ENCODE results near the gene MVB12B. TPM values are rescaled to one million over a fixed set of nuclear protein-coding genes. Genes with fewer than 3 reads are reported as not detected.

MVB12B gene
- total and polyA plus RNA-seq, 2 of the 13 experiments (the other 11 are each of a cell fraction or from before 2014, with no cell fraction given) = 12.1 to 30.1 TPM

DNA sequence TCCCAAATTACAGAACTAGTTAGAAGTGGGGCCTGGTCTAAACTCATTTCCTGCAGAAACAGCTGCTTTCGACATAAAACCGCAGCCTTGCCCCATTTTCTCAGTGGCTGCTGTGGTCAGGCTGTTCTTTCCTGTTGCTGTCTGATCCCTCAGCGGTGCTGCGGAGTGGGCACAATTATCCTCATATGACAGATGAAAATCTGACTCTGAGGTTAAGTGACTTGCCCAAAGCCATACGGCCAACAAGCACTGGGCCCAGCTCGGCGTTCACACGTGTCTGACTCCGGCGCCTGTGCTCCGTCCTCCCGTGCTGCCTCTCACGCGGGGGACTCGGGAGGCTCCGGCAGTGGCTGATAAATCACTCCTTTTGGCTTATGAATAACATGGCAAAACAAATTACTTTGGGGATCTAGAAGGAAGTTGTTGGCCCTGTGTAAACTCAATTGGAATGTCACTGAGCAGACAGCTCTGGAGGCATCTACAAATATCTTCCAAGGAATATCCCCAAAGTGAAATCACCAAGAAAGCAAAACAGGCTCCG is 144.5 kb downstream of the MVB12B start (continued):
- TF ChIP-seq, protein P1, sequence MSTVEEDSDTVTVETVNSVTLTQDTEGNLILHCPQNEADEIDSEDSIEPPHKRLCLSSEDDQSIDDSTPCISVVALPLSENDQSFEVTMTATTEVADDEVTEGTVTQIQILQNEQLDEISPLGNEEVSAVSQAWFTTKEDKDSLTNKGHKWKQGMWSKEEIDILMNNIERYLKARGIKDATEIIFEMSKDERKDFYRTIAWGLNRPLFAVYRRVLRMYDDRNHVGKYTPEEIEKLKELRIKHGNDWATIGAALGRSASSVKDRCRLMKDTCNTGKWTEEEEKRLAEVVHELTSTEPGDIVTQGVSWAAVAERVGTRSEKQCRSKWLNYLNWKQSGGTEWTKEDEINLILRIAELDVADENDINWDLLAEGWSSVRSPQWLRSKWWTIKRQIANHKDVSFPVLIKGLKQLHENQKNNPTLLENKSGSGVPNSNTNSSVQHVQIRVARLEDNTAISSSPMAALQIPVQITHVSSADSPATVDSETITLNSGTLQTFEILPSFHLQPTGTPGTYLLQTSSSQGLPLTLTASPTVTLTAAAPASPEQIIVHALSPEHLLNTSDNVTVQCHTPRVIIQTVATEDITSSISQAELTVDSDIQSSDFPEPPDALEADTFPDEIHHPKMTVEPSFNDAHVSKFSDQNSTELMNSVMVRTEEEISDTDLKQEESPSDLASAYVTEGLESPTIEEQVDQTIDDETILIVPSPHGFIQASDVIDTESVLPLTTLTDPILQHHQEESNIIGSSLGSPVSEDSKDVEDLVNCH (CRISPR knock-in tag; IDR thresholded peaks at IDR 0.05) = no peak

DNA sequence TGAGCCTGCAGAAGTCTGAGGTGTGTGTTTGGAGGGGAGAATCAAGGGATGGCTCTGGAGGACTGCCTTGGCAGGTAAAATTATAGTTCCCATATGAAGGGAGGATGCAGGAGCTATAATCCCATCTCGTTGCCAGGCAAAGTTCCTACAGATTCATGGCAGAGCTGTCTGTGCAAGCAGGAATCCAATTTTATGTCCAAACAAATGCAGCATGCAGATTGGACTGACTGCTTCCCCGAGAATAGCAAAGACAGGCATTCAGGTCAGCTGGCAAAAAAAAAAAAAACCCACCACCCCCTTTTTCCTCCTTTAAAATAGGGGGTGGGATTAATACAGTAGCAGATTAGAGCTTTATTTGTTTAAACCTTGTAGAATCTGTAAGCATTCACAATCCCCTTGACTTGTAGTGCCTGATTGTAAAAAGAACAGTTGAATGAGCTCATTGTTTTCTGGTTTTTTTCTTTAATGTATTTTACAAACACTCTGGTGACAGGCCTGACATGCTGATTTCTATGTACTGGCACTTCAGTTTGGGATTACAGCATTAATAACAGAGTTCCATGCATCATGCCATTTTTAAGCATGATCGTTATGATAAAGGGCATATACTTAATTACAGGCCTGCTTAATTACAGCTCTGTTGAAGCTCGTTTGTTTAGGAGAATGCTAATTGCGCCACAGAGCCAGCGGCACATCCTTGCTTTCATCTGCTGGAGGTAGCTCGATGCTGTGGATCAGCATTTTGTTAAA is 145.7 kb downstream of the MVB12B start:
- no peaks in the 10 kb centered on the region for H4K20me1 ChIP-seq (ENCODE audit: insufficient read depth, low read length)
- no TSS peak for BruUV-seq (replicated peaks)
- TF ChIP-seq ZNF101 (CRISPR knock-in tag; IDR thresholded peaks at IDR 0.05; ENCODE audit: borderline replicate concordance, low read depth) (no peak), U2AF2 (IDR thresholded peaks at IDR 0.05; ENCODE audit: low read depth, low read length) (no peak), ZNF205 (CRISPR knock-in tag; IDR thresholded peaks at IDR 0.05) (no peak)
- TF ChIP-seq, protein P2, sequence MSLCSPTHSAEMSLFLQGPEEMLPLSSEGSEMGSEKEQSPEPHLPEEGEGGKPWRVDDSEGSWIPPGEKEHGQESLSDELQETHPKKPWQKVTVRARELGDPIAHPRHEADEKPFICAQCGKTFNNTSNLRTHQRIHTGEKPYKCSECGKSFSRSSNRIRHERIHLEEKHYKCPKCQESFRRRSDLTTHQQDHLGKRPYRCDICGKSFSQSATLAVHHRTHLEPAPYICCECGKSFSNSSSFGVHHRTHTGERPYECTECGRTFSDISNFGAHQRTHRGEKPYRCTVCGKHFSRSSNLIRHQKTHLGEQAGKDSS (CRISPR knock-in tag; IDR thresholded peaks at IDR 0.05; ENCODE audit: borderline replicate concordance, low read depth) = no peak
- TF ChIP-seq, protein P3, sequence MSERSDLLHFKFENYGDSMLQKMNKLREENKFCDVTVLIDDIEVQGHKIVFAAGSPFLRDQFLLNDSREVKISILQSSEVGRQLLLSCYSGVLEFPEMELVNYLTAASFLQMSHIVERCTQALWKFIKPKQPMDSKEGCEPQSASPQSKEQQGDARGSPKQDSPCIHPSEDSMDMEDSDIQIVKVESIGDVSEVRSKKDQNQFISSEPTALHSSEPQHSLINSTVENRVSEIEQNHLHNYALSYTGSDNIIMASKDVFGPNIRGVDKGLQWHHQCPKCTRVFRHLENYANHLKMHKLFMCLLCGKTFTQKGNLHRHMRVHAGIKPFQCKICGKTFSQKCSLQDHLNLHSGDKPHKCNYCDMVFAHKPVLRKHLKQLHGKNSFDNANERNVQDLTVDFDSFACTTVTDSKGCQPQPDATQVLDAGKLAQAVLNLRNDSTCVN (CRISPR knock-in tag; IDR thresholded peaks at IDR 0.05; ENCODE audit: borderline replicate concordance) = no peak
- TF ChIP-seq, protein P4, sequence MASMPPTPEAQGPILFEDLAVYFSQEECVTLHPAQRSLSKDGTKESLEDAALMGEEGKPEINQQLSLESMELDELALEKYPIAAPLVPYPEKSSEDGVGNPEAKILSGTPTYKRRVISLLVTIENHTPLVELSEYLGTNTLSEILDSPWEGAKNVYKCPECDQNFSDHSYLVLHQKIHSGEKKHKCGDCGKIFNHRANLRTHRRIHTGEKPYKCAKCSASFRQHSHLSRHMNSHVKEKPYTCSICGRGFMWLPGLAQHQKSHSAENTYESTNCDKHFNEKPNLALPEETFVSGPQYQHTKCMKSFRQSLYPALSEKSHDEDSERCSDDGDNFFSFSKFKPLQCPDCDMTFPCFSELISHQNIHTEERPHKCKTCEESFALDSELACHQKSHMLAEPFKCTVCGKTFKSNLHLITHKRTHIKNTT (CRISPR knock-in tag; IDR thresholded peaks at IDR 0.05) = no peak
- TF ChIP-seq, protein P5, sequence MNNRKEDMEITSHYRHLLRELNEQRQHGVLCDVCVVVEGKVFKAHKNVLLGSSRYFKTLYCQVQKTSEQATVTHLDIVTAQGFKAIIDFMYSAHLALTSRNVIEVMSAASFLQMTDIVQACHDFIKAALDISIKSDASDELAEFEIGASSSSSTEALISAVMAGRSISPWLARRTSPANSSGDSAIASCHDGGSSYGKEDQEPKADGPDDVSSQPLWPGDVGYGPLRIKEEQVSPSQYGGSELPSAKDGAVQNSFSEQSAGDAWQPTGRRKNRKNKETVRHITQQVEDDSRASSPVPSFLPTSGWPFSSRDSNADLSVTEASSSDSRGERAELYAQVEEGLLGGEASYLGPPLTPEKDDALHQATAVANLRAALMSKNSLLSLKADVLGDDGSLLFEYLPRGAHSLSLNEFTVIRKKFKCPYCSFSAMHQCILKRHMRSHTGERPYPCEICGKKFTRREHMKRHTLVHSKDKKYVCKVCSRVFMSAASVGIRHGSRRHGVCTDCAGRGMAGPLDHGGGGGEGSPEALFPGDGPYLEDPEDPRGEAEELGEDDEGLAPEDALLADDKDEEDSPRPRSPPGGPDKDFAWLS (CRISPR knock-in tag; IDR thresholded peaks at IDR 0.05; ENCODE audit: borderline replicate concordance) = no peak
- TF ChIP-seq, protein P6, sequence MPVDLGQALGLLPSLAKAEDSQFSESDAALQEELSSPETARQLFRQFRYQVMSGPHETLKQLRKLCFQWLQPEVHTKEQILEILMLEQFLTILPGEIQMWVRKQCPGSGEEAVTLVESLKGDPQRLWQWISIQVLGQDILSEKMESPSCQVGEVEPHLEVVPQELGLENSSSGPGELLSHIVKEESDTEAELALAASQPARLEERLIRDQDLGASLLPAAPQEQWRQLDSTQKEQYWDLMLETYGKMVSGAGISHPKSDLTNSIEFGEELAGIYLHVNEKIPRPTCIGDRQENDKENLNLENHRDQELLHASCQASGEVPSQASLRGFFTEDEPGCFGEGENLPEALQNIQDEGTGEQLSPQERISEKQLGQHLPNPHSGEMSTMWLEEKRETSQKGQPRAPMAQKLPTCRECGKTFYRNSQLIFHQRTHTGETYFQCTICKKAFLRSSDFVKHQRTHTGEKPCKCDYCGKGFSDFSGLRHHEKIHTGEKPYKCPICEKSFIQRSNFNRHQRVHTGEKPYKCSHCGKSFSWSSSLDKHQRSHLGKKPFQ (CRISPR knock-in tag; IDR thresholded peaks at IDR 0.05; ENCODE audit: insufficient replicate concordance) = no peak

More for the DNA sequence above, 145.7 kb downstream of the MVB12B start:
- FAIRE-seq (no peak), ATAC-seq (no peak), DNase-seq (ENCODE audit: low spot score) (no peak)
- H2AFZ ChIP-seq (ENCODE audit: low read length) = no peak overlapping the region
- no peaks in the 10 kb centered on the region for H3K27me3 ChIP-seq (ENCODE audit: control insufficient read depth in 1 of 2, insufficient read depth in 2 of 2, low read length in 2 of 2)
- H3K9me3 ChIP-seq (ENCODE audit: low read length) = no peaks in the 10 kb centered on the region
- no peak overlapping the region for H3K4me3 ChIP-seq (replicated peaks in 1 of 3; ENCODE audit: insufficient read depth in 1 of 3, low read depth in 2 of 3, low read length in 3 of 3)
- no peak overlapping the region for H3K4me2 ChIP-seq (ENCODE audit: low read depth, low read length)
- POLR2A ChIA-PET = no interaction called here
- intact Hi-C loops (cut with micrococcal nuclease; ENCODE audit: unreplicated experiment) (no loop called here), in situ Hi-C loops (cut with HindIII; ENCODE audit: extremely low pct_ligation_motif_present, low pct_unique_long_range_greater_than_20kb) (no loop called here)
- H3K9ac ChIP-seq (ENCODE audit: insufficient read depth, low read depth, low read length) = no peak overlapping the region
- no peaks in the 10 kb centered on the region for H3K79me2 ChIP-seq (ENCODE audit: insufficient read depth, low read length)
- H3K36me3 ChIP-seq (replicated peaks in 1 of 2; ENCODE audit: control insufficient read depth in 1 of 2, insufficient read depth in 2 of 2, low read length in 2 of 2) = peaks cover 10 to 44% of the 10 kb centered on the region in 2 experiments; a peak in 4 of 5 replicates
- 96% methylated on average over 7 of the region's 7 CpGs for WGBS (ENCODE audit: low lambda C conversion rate)
- no peaks in the 10 kb centered on the region for H3K4me1 ChIP-seq (ENCODE audit: insufficient read depth, low read length)
- CTCF ChIA-PET (ENCODE audit: low intra/inter-chr PET ratio, low total read pairs) = no interaction called here
- no peak overlapping the region for H3K27ac ChIP-seq (ENCODE audit: extremely low read length, insufficient read depth, low read length)
